Measurements from ENCODE around the gene DLG2.

Gene DLG2

DNA sequence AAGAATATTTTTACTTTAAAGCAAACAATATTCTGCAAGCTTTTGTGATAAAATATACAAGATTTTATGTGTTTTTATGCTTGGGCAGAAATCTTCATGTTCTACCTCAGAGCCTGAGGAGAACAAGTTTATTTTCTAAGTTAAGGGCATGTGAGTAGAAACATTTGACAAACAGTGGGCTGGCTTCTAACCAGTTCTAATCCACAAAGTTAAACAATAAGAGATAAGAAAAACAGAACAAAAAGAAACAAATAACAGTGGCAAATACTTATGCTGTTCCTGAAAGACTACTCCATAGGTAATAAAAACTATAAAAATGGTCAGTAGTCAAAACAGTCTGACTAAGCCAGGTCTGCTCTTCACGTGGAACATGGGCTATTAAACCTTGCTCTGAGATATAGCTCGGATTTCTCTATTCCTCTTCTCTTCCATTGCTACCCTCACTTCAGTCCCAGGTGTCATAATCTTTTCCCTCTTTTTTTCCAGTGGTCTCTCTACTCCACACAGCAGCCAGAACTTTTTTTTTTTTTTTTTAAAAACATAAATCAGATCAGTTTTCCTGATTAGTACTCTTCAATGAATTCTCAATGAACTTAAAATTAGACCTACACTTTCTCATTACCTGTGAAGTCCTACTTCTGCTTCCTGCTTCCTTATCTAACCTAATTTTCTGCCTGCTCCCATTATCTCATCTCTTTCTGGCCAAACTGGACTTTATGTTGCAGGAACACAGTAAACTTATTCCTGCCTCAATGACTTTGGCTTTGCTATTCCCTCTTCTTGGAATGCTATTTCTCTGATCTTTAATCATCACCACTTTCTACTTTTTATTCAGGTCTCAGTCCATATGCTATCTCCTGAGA is 1669.9 kb downstream of the DLG2 start:
- TF ChIP-seq POLR2AphosphoS5 (IDR thresholded peaks at IDR 0.05; ENCODE audit: low read depth, low read length) (no peak), TAF1 (IDR thresholded peaks at IDR 0.05; ENCODE audit: borderline replicate concordance, insufficient read depth, low read length) (no peak), SIN3A (IDR thresholded peaks at IDR 0.05; ENCODE audit: borderline replicate concordance, insufficient read depth, low read length) (no peak), FOXP2 (optimal IDR thresholded peaks at IDR 0.05; ENCODE audit: borderline replicate concordance, extremely low read depth, extremely low read length, insufficient read depth) (no peak)
- TF ChIP-seq, protein P1, sequence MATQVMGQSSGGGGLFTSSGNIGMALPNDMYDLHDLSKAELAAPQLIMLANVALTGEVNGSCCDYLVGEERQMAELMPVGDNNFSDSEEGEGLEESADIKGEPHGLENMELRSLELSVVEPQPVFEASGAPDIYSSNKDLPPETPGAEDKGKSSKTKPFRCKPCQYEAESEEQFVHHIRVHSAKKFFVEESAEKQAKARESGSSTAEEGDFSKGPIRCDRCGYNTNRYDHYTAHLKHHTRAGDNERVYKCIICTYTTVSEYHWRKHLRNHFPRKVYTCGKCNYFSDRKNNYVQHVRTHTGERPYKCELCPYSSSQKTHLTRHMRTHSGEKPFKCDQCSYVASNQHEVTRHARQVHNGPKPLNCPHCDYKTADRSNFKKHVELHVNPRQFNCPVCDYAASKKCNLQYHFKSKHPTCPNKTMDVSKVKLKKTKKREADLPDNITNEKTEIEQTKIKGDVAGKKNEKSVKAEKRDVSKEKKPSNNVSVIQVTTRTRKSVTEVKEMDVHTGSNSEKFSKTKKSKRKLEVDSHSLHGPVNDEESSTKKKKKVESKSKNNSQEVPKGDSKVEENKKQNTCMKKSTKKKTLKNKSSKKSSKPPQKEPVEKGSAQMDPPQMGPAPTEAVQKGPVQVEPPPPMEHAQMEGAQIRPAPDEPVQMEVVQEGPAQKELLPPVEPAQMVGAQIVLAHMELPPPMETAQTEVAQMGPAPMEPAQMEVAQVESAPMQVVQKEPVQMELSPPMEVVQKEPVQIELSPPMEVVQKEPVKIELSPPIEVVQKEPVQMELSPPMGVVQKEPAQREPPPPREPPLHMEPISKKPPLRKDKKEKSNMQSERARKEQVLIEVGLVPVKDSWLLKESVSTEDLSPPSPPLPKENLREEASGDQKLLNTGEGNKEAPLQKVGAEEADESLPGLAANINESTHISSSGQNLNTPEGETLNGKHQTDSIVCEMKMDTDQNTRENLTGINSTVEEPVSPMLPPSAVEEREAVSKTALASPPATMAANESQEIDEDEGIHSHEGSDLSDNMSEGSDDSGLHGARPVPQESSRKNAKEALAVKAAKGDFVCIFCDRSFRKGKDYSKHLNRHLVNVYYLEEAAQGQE (IDR thresholded peaks at IDR 0.05; ENCODE audit: insufficient read depth in 1 of 2, low read depth in 2 of 2, low read length in 2 of 2) = no peak

- no peak for TF ChIP-seq TAF1 (IDR thresholded peaks at IDR 0.05; ENCODE audit: borderline replicate concordance, insufficient read depth, low read length)
- TF ChIP-seq SIN3A (IDR thresholded peaks at IDR 0.05; ENCODE audit: borderline replicate concordance, insufficient read depth, low read length) = no peak
- TF ChIP-seq, protein P1 (IDR thresholded peaks at IDR 0.05; ENCODE audit: insufficient read depth in 1 of 2, low read depth in 2 of 2, low read length in 2 of 2) = no peak
- TF ChIP-seq FOXP2 (optimal IDR thresholded peaks at IDR 0.05; ENCODE audit: borderline replicate concordance, extremely low read depth, extremely low read length, insufficient read depth) = no peak
- no peak for TF ChIP-seq POLR2AphosphoS5 (IDR thresholded peaks at IDR 0.05; ENCODE audit: low read depth, low read length)
Observed at GRCh38 chr11:83956119-83956697, 1670.9 kb downstream of the DLG2 start.

DNA sequence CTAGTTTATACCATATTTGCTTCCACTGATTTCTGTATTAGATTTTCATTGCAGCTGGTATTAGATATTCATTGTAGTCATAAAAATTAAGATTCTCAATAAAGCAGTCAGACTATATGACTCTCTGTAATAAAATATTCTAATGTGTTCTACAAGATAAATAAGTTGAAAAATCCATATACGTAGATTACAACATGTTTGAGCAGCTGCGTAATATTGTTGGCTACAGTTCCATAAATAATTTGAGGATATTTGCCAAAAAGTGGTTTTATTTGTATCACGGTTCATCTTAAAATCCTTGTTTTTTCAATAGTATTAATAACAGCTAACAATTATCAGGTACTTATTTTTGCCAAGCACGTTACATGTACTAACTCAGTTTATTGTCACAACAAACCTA is 1672.4 kb downstream of the DLG2 start:
- TF ChIP-seq POLR2AphosphoS5 (IDR thresholded peaks at IDR 0.05; ENCODE audit: low read depth, low read length) = no peak

DNA sequence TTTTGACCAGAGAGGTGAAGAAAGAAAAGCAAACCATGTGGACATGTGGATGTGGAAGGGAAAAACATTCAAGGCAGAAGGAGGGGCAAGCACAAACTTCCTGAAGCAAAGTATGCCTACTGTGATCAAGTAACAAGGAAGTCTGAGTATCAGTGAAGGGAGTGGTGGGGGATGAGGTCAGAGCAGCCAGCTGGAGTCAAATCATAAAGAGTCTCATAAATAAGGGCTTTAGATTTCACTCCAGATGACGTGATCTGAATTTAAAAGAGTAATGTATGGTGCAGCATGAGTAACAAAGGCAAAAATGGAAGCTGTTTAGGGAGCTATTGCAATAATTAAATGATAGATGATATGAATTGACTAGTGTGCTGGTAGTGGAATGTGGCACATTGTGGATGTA is 1675.6 kb downstream of the DLG2 start:
- TF ChIP-seq FOXP2 (optimal IDR thresholded peaks at IDR 0.05; ENCODE audit: borderline replicate concordance, extremely low read depth, extremely low read length, insufficient read depth) (no peak), TAF1 (IDR thresholded peaks at IDR 0.05; ENCODE audit: borderline replicate concordance, insufficient read depth, low read length) (no peak), POLR2AphosphoS5 (IDR thresholded peaks at IDR 0.05; ENCODE audit: low read depth, low read length) (no peak), SIN3A (IDR thresholded peaks at IDR 0.05; ENCODE audit: borderline replicate concordance, insufficient read depth, low read length) (no peak)
- TF ChIP-seq, protein P1 (IDR thresholded peaks at IDR 0.05; ENCODE audit: insufficient read depth in 1 of 2, low read depth in 2 of 2, low read length in 2 of 2) = no peak

- TF ChIP-seq FOXP2 (optimal IDR thresholded peaks at IDR 0.05; ENCODE audit: borderline replicate concordance, extremely low read depth, extremely low read length, insufficient read depth) (no peak), SIN3A (IDR thresholded peaks at IDR 0.05; ENCODE audit: borderline replicate concordance, insufficient read depth, low read length) (no peak)
- TF ChIP-seq, protein P1 (IDR thresholded peaks at IDR 0.05; ENCODE audit: insufficient read depth in 1 of 2, low read depth in 2 of 2, low read length in 2 of 2) = no peak
Observed at GRCh38 chr11:83948200-83948599, 1678.9 kb downstream of the DLG2 start.
